OCI-LY3 (cell line): ENCODE measurements around the gene MTCL1.

Experiments used
- EZH2phosphoT487 ChIP-seq: fragments of 200-600 bp; shearing (Covaris generic); IDR thresholded peaks from 2 replicates; pipeline ENCODE4 v1.6.1; 2018; ENCODE audit warnings: antibody characterized with exemption, mixed run types, low read depth
- TF ChIP-seq, protein P1 (sequence below): fragments of 200-600, 300-600 bp; sonication (generic); IDR thresholded peaks from 2 replicates; pipeline ENCODE4 v1.5.1; 2014; ENCODE audit warnings: antibody characterized with exemption, low read length, low read depth

DNA sequence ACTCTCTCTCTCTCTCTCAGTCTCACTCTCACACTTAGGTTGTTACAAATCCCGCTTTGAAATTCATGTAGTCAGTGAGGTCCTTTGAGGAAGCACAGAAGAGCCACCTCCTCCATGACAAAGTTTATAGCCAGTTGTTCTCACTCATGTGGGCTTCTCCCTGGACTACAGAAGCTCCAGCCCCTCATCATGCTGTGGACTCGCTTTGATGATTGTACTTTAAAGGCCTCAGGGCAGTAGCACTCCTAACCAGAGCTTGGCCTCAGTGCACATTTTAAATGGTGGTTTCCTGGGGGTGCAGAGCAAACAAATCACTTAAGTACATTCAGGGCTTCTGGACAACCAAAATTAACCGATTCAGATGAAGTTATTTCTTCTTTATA lies 115.7 kb downstream of the MTCL1 start:
- TF ChIP-seq, protein P1, sequence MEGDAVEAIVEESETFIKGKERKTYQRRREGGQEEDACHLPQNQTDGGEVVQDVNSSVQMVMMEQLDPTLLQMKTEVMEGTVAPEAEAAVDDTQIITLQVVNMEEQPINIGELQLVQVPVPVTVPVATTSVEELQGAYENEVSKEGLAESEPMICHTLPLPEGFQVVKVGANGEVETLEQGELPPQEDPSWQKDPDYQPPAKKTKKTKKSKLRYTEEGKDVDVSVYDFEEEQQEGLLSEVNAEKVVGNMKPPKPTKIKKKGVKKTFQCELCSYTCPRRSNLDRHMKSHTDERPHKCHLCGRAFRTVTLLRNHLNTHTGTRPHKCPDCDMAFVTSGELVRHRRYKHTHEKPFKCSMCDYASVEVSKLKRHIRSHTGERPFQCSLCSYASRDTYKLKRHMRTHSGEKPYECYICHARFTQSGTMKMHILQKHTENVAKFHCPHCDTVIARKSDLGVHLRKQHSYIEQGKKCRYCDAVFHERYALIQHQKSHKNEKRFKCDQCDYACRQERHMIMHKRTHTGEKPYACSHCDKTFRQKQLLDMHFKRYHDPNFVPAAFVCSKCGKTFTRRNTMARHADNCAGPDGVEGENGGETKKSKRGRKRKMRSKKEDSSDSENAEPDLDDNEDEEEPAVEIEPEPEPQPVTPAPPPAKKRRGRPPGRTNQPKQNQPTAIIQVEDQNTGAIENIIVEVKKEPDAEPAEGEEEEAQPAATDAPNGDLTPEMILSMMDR: no peak
- TF ChIP-seq EZH2phosphoT487: no peak
